Measurements from ENCODE around the gene TSPAN14. TPM values are rescaled to one million over a fixed set of nuclear protein-coding genes. Genes with fewer than 3 reads are reported as not detected.
A peak's percentile ranks its signal among the peaks of the same experiment; 100 is the strongest.

TSPAN14 gene
- total and polyA plus RNA-seq, 2 experiments from 2014 or later = 17.9 to 40.7 TPM

- no peak for ATAC-seq
- Histone ChIP-seq H3F3A (replicated peaks; ENCODE audit: low read depth) (no peaks in the 10 kb centered on the region), H3K36me3 (ENCODE audit: insufficient read depth) (peaks cover 15% of the 10 kb centered on the region; the same call in 1 of the 2 replicates), H3K4me3 (no peak overlapping the region), H3K4me1 (ENCODE audit: insufficient read depth) (peaks cover 10% of the 10 kb centered on the region), H3K4me2 (no peak overlapping the region), H3K27ac (ENCODE audit: low read depth) (no peak overlapping the region), H3K9me2 (ENCODE audit: insufficient read depth) (no peaks in the 10 kb centered on the region), H3K27me3 (ENCODE audit: insufficient read depth) (no peaks in the 10 kb centered on the region), H3K79me2 (replicated peaks; ENCODE audit: insufficient read depth) (no peaks in the 10 kb centered on the region), H2AFZ (no peak overlapping the region), H4K20me1 (replicated peaks; ENCODE audit: insufficient read depth) (no peaks in the 10 kb centered on the region)
- Mint-ChIP-seq H3K36me3 (ENCODE audit: low read depth) (peaks cover 21% of the 10 kb centered on the region), H3K9me3 (no peaks in the 10 kb centered on the region), H3K27ac (no peak overlapping the region), H3K4me1 (peaks cover 16% of the 10 kb centered on the region), H3K27me3 (ENCODE audit: insufficient read depth, low read depth, poor library complexity) (no peaks in the 10 kb centered on the region), H3K4me3 (no peak overlapping the region)
- no peak for TF ChIP-seq ZNF114 (CRISPR knock-in tag; IDR thresholded peaks at IDR 0.05)
- DNase-seq (ENCODE audit: low spot score) = no peak
Observed at GRCh38 chr10:80433134-80433533, 21.0 kb upstream of the TSPAN14 start.

- H3K4me1 Mint-ChIP-seq = peaks cover 16% of the 10 kb centered on the region
- Histone ChIP-seq H3K79me2 (replicated peaks; ENCODE audit: insufficient read depth) (no peaks in the 10 kb centered on the region), H3K4me2 (no peak overlapping the region), H3K36me3 (ENCODE audit: insufficient read depth) (peaks cover 9% of the 10 kb centered on the region; the same call in 1 of the 2 replicates), H3K4me3 (no peak overlapping the region), H3K4me1 (ENCODE audit: insufficient read depth) (peaks cover 10% of the 10 kb centered on the region), H3K27ac (ENCODE audit: low read depth) (no peak overlapping the region), H2AFZ (no peak overlapping the region), H3K27me3 (ENCODE audit: insufficient read depth) (no peaks in the 10 kb centered on the region), H3K9me2 (ENCODE audit: insufficient read depth) (no peaks in the 10 kb centered on the region), H3F3A (replicated peaks; ENCODE audit: low read depth) (no peaks in the 10 kb centered on the region), H4K20me1 (replicated peaks; ENCODE audit: insufficient read depth) (no peaks in the 10 kb centered on the region)
- no peak for DNase-seq (ENCODE audit: low spot score)
- no peaks in the 10 kb centered on the region for H3K27me3 Mint-ChIP-seq (ENCODE audit: insufficient read depth, low read depth, poor library complexity)
- ATAC-seq = no peak
- H3K27ac Mint-ChIP-seq = no peak overlapping the region
- H3K36me3 Mint-ChIP-seq (ENCODE audit: low read depth) = peaks cover 12% of the 10 kb centered on the region; the same call in 2 of the 3 replicates
- TF ChIP-seq ETS1 (IDR thresholded peaks at IDR 0.05) = no peak
- TF ChIP-seq REST (IDR thresholded peaks at IDR 0.05; ENCODE audit: unreplicated experiment) = no peak
- H3K4me3 Mint-ChIP-seq = no peak overlapping the region
- no peaks in the 10 kb centered on the region for H3K9me3 Mint-ChIP-seq
Observed at GRCh38 chr10:80436446-80437098, 17.5 kb upstream of the TSPAN14 start.

- H3K4me3 ChIP-seq = no peak overlapping the region
- DNase-seq (ENCODE audit: low spot score) (no peak), ATAC-seq (peak; percentile 91)
- TF ChIP-seq STAT1 (IDR thresholded peaks at IDR 0.05; ENCODE audit: unreplicated experiment) (no peak), POLR2AphosphoS5 (IDR thresholded peaks at IDR 0.05; ENCODE audit: low read depth) (no peak), EZH2 (IDR thresholded peaks at IDR 0.05; ENCODE audit: low read depth, unreplicated experiment) (no peak), CREB1 (CRISPR knock-in tag; IDR thresholded peaks at IDR 0.05; ENCODE audit: low read depth) (no peak)
- H3K36me3 ChIP-seq (ENCODE audit: insufficient read depth) = peaks cover 4% of the 10 kb centered on the region; the same call in 1 of the 2 replicates
- Mint-ChIP-seq H3K36me3 (ENCODE audit: low read depth) (peaks cover 6% of the 10 kb centered on the region; the same call in 2 of the 3 replicates), H3K4me1 (peaks cover 16% of the 10 kb centered on the region), H3K27ac (no peak overlapping the region), H3K4me3 (no peak overlapping the region), H3K9me3 (no peaks in the 10 kb centered on the region), H3K27me3 (ENCODE audit: insufficient read depth, low read depth, poor library complexity) (no peaks in the 10 kb centered on the region)
- H3K9me2 ChIP-seq (ENCODE audit: insufficient read depth) = no peaks in the 10 kb centered on the region
- no peaks in the 10 kb centered on the region for H4K20me1 ChIP-seq (replicated peaks; ENCODE audit: insufficient read depth)
- H3K27ac ChIP-seq (ENCODE audit: low read depth) = no peak overlapping the region
- no peaks in the 10 kb centered on the region for H3K79me2 ChIP-seq (replicated peaks; ENCODE audit: insufficient read depth)
- no peaks in the 10 kb centered on the region for H3F3A ChIP-seq (replicated peaks; ENCODE audit: low read depth)
- H3K27me3 ChIP-seq (ENCODE audit: insufficient read depth) = no peaks in the 10 kb centered on the region
- no peak overlapping the region for H2AFZ ChIP-seq
- 0 out of 2 replicates have a peak overlapping the region, but pooled peaks have one; percentile 16 for H3K4me2 ChIP-seq
- peaks cover 10% of the 10 kb centered on the region for H3K4me1 ChIP-seq (ENCODE audit: insufficient read depth)
Observed at GRCh38 chr10:80437227-80437626, 16.9 kb upstream of the TSPAN14 start.

All from GM23338 (cell line).